Astrocyte (in vitro differentiated cells and primary cell): ENCODE results near the gene TMTC3.

ENCODE experiments used
- EZH2 ChIP-seq: IDR thresholded peaks from 2 replicates; pipeline ENCODE4 v1.6.1; 2012; ENCODE audit warnings: mild to moderate bottlenecking, low read length, inconsistent platforms; ENCODE audit not compliant: insufficient read depth
- TF ChIP-seq, protein P1 (sequence below): IDR thresholded peaks from 2 replicates; pipeline ENCODE4 v1.5.1; 2011; ENCODE audit warnings: low read depth, mild to moderate bottlenecking, inconsistent platforms, low read length, moderate library complexity; ENCODE audit not compliant: insufficient read depth

DNA sequence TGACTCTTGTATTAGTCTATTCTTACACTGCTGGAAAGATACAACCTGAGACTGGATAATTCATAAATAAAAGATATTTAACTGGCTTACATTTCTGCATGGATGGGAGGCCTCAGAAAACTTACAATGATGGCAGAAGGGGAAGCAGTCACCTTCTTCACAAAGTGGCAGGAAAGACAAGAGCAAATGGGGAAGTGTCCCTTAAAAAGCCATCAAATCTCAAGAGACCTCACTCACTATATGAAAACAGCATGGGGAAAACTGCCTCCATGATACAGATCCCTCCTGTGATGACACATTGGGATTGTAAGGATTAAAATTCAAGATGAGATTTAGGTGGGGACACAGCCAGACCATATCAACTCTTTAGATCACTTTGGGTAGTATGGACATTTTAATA is 83.7 kb downstream of the TMTC3 start:
- TF ChIP-seq EZH2: no peak
- TF ChIP-seq, protein P1, sequence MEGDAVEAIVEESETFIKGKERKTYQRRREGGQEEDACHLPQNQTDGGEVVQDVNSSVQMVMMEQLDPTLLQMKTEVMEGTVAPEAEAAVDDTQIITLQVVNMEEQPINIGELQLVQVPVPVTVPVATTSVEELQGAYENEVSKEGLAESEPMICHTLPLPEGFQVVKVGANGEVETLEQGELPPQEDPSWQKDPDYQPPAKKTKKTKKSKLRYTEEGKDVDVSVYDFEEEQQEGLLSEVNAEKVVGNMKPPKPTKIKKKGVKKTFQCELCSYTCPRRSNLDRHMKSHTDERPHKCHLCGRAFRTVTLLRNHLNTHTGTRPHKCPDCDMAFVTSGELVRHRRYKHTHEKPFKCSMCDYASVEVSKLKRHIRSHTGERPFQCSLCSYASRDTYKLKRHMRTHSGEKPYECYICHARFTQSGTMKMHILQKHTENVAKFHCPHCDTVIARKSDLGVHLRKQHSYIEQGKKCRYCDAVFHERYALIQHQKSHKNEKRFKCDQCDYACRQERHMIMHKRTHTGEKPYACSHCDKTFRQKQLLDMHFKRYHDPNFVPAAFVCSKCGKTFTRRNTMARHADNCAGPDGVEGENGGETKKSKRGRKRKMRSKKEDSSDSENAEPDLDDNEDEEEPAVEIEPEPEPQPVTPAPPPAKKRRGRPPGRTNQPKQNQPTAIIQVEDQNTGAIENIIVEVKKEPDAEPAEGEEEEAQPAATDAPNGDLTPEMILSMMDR: no peak
